HG03139 (cell line): ENCODE results near the gene RASGRF2.

Experiments used
- ATAC-seq: cut with Tn5 transposase; IDR thresholded peaks from one replicate; pipeline ENCODE4 v1.9.1; 2021; ENCODE audit not compliant: unreplicated experiment

Gene RASGRF2

GRCh38 chr5:81132381-81132780 lies 172.2 kb downstream of the RASGRF2 start:
- ATAC-seq, result no peak

- no peak for ATAC-seq
Observed at GRCh38 chr5:81134066-81134465, 173.9 kb downstream of the RASGRF2 start.

- ATAC-seq, result no peak
Observed at GRCh38 chr5:81134566-81134965, 174.4 kb downstream of the RASGRF2 start.

- no peak for ATAC-seq
Observed at GRCh38 chr5:81136557-81136956, 176.4 kb downstream of the RASGRF2 start.

GRCh38 chr5:81137833-81138232 lies 177.7 kb downstream of the RASGRF2 start:
- no peak for ATAC-seq

- ATAC-seq, result no peak
Observed at GRCh38 chr5:81140441-81140840, 180.3 kb downstream of the RASGRF2 start.

- ATAC-seq, result no peak
Observed at GRCh38 chr5:81140943-81141342, 180.8 kb downstream of the RASGRF2 start.

- ATAC-seq, result no peak
Observed at GRCh38 chr5:81142108-81142507, 181.9 kb downstream of the RASGRF2 start.

- no peak for ATAC-seq
Observed at GRCh38 chr5:81145329-81145935, 185.3 kb downstream of the RASGRF2 start.

GRCh38 chr5:81146031-81146430 lies 185.9 kb downstream of the RASGRF2 start:
- ATAC-seq, result no peak

- no peak for ATAC-seq
Observed at GRCh38 chr5:81147011-81147885, 187.1 kb downstream of the RASGRF2 start.

GRCh38 chr5:81147886-81148571 lies 187.9 kb downstream of the RASGRF2 start:
- no peak for ATAC-seq

- ATAC-seq, result no peak
Observed at GRCh38 chr5:81151546-81151945, 191.4 kb downstream of the RASGRF2 start.

GRCh38 chr5:81154725-81155124 lies 194.6 kb downstream of the RASGRF2 start:
- ATAC-seq, result no peak

- ATAC-seq, result no peak
Observed at GRCh38 chr5:81156732-81157131, 196.6 kb downstream of the RASGRF2 start.

GRCh38 chr5:81161012-81161601 lies 200.9 kb downstream of the RASGRF2 start:
- peak; percentile 56 for ATAC-seq

GRCh38 chr5:81162501-81162900 lies 202.3 kb downstream of the RASGRF2 start:
- no peak for ATAC-seq

GRCh38 chr5:81163651-81164050 lies 203.5 kb downstream of the RASGRF2 start:
- no peak for ATAC-seq

GRCh38 chr5:81164476-81164875 lies 204.3 kb downstream of the RASGRF2 start:
- no peak for ATAC-seq

- ATAC-seq, result no peak
Observed at GRCh38 chr5:81164936-81165335, 204.8 kb downstream of the RASGRF2 start.

- no peak for ATAC-seq
Observed at GRCh38 chr5:81165493-81166119, 205.4 kb downstream of the RASGRF2 start.
